Measurements from ENCODE around the gene LSM3. TPM values are rescaled to one million over a fixed set of nuclear protein-coding genes. Genes with fewer than 3 reads are reported as not detected.

LSM3 gene
- total RNA-seq, 4 donors from 2014 or later, result 7.2 to 16.8 (median 8.8) TPM

DNA sequence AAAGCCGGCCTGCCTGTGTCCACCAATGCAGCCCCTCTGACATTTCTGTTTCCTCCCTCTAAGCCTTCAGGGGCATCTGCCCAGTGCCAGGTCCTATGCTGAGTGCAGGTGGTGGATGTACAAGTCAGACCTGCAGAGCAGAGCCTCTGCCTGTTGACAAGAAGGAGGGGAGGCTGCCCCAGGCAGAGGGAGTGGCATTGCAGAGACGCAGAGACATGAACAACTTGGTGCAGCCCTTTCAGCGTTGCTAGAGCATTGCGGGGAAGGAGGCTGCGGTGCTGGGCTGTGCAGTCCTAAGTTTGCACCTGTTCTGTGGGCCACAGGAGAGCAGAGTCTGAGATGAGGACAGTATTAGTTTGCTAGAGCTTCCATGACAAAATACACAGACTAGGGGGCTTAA, 65.2 kb downstream of the LSM3 start:
- TF ChIP-seq, protein P1, sequence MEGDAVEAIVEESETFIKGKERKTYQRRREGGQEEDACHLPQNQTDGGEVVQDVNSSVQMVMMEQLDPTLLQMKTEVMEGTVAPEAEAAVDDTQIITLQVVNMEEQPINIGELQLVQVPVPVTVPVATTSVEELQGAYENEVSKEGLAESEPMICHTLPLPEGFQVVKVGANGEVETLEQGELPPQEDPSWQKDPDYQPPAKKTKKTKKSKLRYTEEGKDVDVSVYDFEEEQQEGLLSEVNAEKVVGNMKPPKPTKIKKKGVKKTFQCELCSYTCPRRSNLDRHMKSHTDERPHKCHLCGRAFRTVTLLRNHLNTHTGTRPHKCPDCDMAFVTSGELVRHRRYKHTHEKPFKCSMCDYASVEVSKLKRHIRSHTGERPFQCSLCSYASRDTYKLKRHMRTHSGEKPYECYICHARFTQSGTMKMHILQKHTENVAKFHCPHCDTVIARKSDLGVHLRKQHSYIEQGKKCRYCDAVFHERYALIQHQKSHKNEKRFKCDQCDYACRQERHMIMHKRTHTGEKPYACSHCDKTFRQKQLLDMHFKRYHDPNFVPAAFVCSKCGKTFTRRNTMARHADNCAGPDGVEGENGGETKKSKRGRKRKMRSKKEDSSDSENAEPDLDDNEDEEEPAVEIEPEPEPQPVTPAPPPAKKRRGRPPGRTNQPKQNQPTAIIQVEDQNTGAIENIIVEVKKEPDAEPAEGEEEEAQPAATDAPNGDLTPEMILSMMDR (IDR thresholded peaks at IDR 0.05; ENCODE audit: low read depth), result no peak

- TF ChIP-seq, protein P1 (IDR thresholded peaks at IDR 0.05; ENCODE audit: low read depth), result no peak
These were observed 66.1 kb downstream of the LSM3 start for GRCh38 chr3:14244521-14245247.

DNA sequence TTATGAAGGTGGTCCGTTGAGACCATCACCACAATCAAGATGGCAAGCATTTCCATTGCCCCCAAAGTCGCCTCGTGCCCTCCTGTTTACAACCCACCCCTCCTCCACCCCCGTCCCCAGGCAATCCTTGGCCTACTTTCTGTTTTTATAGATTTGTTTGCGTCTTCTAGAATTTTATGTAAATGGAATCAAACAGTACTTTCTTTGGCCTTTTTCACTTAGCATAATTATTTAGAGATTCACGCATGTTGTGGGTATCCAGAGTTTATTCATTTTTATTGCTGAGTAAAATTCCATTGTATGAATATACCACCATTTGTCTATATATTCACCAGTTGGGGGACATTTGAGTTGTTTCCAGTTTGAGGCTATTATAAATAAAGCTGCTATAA, 66.6 kb downstream of the LSM3 start:
- TF ChIP-seq, protein P1 (IDR thresholded peaks at IDR 0.05; ENCODE audit: low read depth), result no peak

- TF ChIP-seq, protein P1 (IDR thresholded peaks at IDR 0.05; ENCODE audit: low read depth), result no peak
These were observed 67.2 kb downstream of the LSM3 start for GRCh38 chr3:14245822-14246221.

DNA sequence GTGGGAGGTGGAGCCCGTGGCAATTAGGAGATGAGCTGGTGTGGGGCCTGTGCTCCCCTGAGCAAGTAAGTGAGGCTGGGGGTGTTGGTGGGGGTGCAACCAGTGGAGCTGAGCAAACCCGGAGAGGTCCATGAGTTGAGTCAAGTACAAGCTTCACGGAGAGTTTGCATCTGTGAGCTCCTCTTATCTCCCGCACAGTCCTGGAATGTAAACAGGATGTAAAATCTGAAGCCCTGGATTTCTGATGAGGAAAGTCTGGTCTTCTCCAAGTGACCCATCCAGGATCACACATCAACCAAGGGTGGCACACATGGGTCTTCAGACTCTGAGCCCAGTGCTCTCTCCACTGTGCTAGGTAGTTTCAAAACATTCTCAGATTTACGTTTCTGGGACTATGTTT, 67.8 kb downstream of the LSM3 start:
- TF ChIP-seq, protein P1 (IDR thresholded peaks at IDR 0.05; ENCODE audit: low read depth), result no peak

- TF ChIP-seq, protein P1 (IDR thresholded peaks at IDR 0.05; ENCODE audit: low read depth), result no peak
These were observed 69.8 kb downstream of the LSM3 start for GRCh38 chr3:14248477-14248848.

DNA sequence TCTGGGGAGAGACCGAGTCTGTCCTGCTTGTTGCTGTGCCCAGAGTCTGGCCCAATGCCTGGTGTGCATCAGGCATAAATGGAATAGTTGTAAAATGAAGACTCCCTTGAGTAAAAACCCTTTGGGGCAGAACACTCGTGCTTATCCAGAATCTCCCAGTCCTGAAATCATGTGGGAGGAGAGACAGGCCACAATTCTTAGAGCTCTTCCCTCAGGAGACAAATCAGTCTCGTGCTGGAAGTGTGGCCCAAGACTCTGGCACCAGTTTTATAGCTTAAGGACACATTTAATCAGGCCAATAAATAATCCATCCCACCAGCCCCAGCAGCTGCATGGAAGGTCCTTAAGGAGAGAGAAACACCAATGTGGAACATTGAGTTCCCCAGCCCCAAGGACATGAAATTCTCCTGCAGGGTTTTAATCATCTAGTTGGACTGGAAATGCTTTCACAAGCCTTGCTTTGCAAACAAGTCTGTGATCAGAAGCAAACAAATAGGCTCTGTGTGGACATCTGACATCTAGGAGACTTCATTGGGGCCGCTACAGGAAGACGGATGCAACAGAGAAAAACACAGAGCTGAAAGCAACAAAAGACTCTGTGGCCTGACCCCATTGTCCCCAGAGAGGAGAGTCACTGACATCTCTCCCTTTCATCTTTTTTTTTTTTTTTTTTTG, 70.4 kb downstream of the LSM3 start:
- TF ChIP-seq, protein P1 (IDR thresholded peaks at IDR 0.05; ENCODE audit: low read depth), result no peak

Other genes with a start within 250 kb of the LSM3 start
- gene CHCHD4, start 53.9 kb upstream of the LSM3 start, total RNA-seq, result 10 to 100 TPM; 11.7 to 18.6 (median 14.5) TPM
- 100 to 1,000 TPM in 3 of 4 donors, 10 to 100 TPM in 1; 98.7 to 169 (median 129) TPM for gene TMEM43, start 53.8 kb upstream of the LSM3 start, total RNA-seq
- 10 to 100 TPM; 25.4 to 70.6 (median 46.0) TPM for gene XPC, start 216 bp upstream of the LSM3 start, total RNA-seq
- 10 to 100 TPM; 20.5 to 64.8 (median 30.7) TPM for gene SLC6A6, start 223.8 kb downstream of the LSM3 start, total RNA-seq

Measured in subcutaneous adipose tissue (tissue), 4 donors.